MM.1S (cell line): ENCODE data around the gene SPAST.

Experiments
- DNase-seq: peaks from one replicate; pipeline ENCODE4 v3.0.0-alpha.2; 2015
- H2AFZ ChIP-seq: fragments of 300-600 bp; sonication (generic); 2 replicates; pipeline ENCODE4 v1.6.0; 2016; ENCODE audit warnings: antibody characterized with exemption, low read length
- H3F3A ChIP-seq: fragments of 300-600 bp; sonication (generic); 2 replicates; pipeline ENCODE4 v1.6.1; 2016; ENCODE audit warnings: mild to moderate bottlenecking, antibody characterized with exemption, low read length, moderate library complexity, mixed read lengths; ENCODE audit not compliant: insufficient read depth
- H3K27ac ChIP-seq: fragments of 300-600 bp; sonication (generic); 2 replicates; pipeline ENCODE4 v1.5.1; 2016; ENCODE audit warnings: mild to moderate bottlenecking, low read length
- H3K27me3 ChIP-seq: fragments of 300-600 bp; sonication (generic); replicated peaks from 2 replicates; pipeline ENCODE4 v1.6.0; 2016; ENCODE audit warnings: low read length; ENCODE audit not compliant: insufficient read depth
- H3K36me3 ChIP-seq: fragments of 300-600 bp; sonication (generic); replicated peaks from 2 replicates; pipeline ENCODE4 v1.6.1; 2016; ENCODE audit warnings: mild to moderate bottlenecking, low read length, mixed read lengths; ENCODE audit not compliant: insufficient read depth
- H3K4me1 ChIP-seq: fragments of 300-600 bp; sonication (generic); 2 replicates; pipeline ENCODE4 v1.6.1; 2016; ENCODE audit warnings: low read length, mixed read lengths
- H3K4me2 ChIP-seq: fragments of 300-600 bp; sonication (generic); 2 replicates; pipeline ENCODE4 v1.6.0; 2016; ENCODE audit warnings: low read depth, low read length
- H3K4me3 ChIP-seq: fragments of 300-600 bp; sonication (generic); 2 replicates; pipeline ENCODE4 v1.5.1; 2016; ENCODE audit warnings: low read length, mixed read lengths
- H3K79me2 ChIP-seq: fragments of 300-600 bp; sonication (generic); 2 replicates; pipeline ENCODE4 v1.6.1; 2016; ENCODE audit warnings: mixed run types, low read length, mixed read lengths
- H3K9ac ChIP-seq: fragments of 300-600 bp; sonication (generic); 2 replicates; pipeline ENCODE4 v1.6.1; 2016; ENCODE audit warnings: low read length, mixed read lengths
- H3K9me2 ChIP-seq: fragments of 300-600 bp; sonication (generic); replicated peaks from 2 replicates; pipeline ENCODE4 v1.6.1; 2016; ENCODE audit warnings: mild to moderate bottlenecking, low read length, mixed read lengths; ENCODE audit not compliant: insufficient read depth
- H3K9me3 ChIP-seq: fragments of 300-600 bp; sonication (generic); replicated peaks from 2 replicates; pipeline ENCODE4 v1.6.1; 2016; ENCODE audit warnings: mild to moderate bottlenecking, low read length, mixed read lengths; ENCODE audit not compliant: insufficient read depth
- H4K20me1 ChIP-seq: fragments of 300-600 bp; sonication (generic); 2 replicates; pipeline ENCODE4 v1.6.1; 2016; ENCODE audit warnings: mild to moderate bottlenecking, low read length, moderate library complexity, mixed read lengths; ENCODE audit not compliant: insufficient read depth
- CTCF ChIP-seq: fragments of 300-600 bp; sonication (generic); IDR thresholded peaks from 2 replicates; pipeline ENCODE4 v1.5.1; 2016; ENCODE audit warnings: antibody characterized with exemption, low read length, mixed read lengths
- EZH2 ChIP-seq: fragments of 300-600 bp; sonication (generic); optimal IDR thresholded peaks from 2 replicates; pipeline ENCODE3; 2017; ENCODE audit warnings: low read depth, mild to moderate bottlenecking, antibody characterized with exemption, low read length, mixed read lengths
- EZH2phosphoT487 ChIP-seq: fragments of 300-600 bp; sonication (generic); IDR thresholded peaks from 2 replicates; pipeline ENCODE4 v1.6.1; 2018; ENCODE audit warnings: antibody characterized with exemption, low read length

The SPAST gene

GRCh38 chr2:32074134-32074506 lies 10.8 kb downstream of the SPAST start:
- Histone ChIP-seq H3K4me1 (no peaks in the 10 kb centered on the region), H2AFZ (no peak overlapping the region), H3K9me3 (no peaks in the 10 kb centered on the region), H3K4me3 (no peak overlapping the region), H3K79me2 (0 out of 2 replicates have a peak, but pooled peaks cover 2% of the 10 kb centered on the region), H3K9ac (no peak overlapping the region), H3F3A (no peaks in the 10 kb centered on the region), H3K4me2 (no peak overlapping the region), H3K27me3 (no peaks in the 10 kb centered on the region), H3K9me2 (no peaks in the 10 kb centered on the region), H3K36me3 (no peaks in the 10 kb centered on the region), H4K20me1 (no peaks in the 10 kb centered on the region), H3K27ac (no peak overlapping the region)
- no peak for DNase-seq
- TF ChIP-seq EZH2phosphoT487 (no peak), EZH2 (no peak), CTCF (no peak)

- no peaks in the 10 kb centered on the region for H3K9me3 ChIP-seq
Observed at GRCh38 chr2:32095671-32096070, 32.3 kb downstream of the SPAST start.

GRCh38 chr2:32108111-32108510 lies 44.8 kb downstream of the SPAST start:
- Histone ChIP-seq H3K36me3 (no peaks in the 10 kb centered on the region), H4K20me1 (no peaks in the 10 kb centered on the region), H2AFZ (no peak overlapping the region), H3F3A (no peaks in the 10 kb centered on the region), H3K79me2 (no peaks in the 10 kb centered on the region), H3K4me2 (no peak overlapping the region), H3K4me3 (no peak overlapping the region), H3K9ac (no peak overlapping the region), H3K27me3 (no peaks in the 10 kb centered on the region), H3K9me3 (no peaks in the 10 kb centered on the region), H3K9me2 (no peaks in the 10 kb centered on the region), H3K4me1 (no peaks in the 10 kb centered on the region), H3K27ac (no peak overlapping the region)
- no peak for DNase-seq
- TF ChIP-seq EZH2phosphoT487 (no peak), EZH2 (no peak), CTCF (no peak)

More at GRCh38 chr2:32095671-32096070, 32.3 kb downstream of the SPAST start:
- Histone ChIP-seq H3K4me2 (no peak overlapping the region), H3F3A (no peaks in the 10 kb centered on the region), H3K9ac (no peak overlapping the region), H3K27ac (no peak overlapping the region), H3K4me1 (no peaks in the 10 kb centered on the region), H4K20me1 (no peaks in the 10 kb centered on the region), H2AFZ (no peak overlapping the region), H3K9me2 (no peaks in the 10 kb centered on the region), H3K36me3 (no peaks in the 10 kb centered on the region), H3K27me3 (no peaks in the 10 kb centered on the region), H3K79me2 (no peaks in the 10 kb centered on the region), H3K4me3 (no peak overlapping the region)
- no peak for DNase-seq
- no peak for TF ChIP-seq EZH2phosphoT487
- no peak for TF ChIP-seq EZH2
- no peak for TF ChIP-seq CTCF
